Fibroblast of lung (primary cell): ENCODE data around the gene CD151.

Experiments used
- EZH2 ChIP-seq: IDR thresholded peaks from 2 replicates; pipeline ENCODE4 v1.5.1; 2012; ENCODE audit warnings: low read length, control low read depth, mild to moderate bottlenecking; ENCODE audit errors: missing control alignments
- TF ChIP-seq, protein P1 (sequence below), 2 donors: IDR thresholded peaks in 1 of 2; conservative IDR thresholded peaks in 1 of 2; 1 replicate in 1 of 2; 2 replicates in 1 of 2; pipeline ENCODE4 v1.5.1; 2011 to 2012; ENCODE audit warnings: low read length in 2 of 2, control low read depth in 1 of 2, inconsistent platforms in 1 of 2, low read depth in 1 of 2, mild to moderate bottlenecking in 1 of 2

DNA sequence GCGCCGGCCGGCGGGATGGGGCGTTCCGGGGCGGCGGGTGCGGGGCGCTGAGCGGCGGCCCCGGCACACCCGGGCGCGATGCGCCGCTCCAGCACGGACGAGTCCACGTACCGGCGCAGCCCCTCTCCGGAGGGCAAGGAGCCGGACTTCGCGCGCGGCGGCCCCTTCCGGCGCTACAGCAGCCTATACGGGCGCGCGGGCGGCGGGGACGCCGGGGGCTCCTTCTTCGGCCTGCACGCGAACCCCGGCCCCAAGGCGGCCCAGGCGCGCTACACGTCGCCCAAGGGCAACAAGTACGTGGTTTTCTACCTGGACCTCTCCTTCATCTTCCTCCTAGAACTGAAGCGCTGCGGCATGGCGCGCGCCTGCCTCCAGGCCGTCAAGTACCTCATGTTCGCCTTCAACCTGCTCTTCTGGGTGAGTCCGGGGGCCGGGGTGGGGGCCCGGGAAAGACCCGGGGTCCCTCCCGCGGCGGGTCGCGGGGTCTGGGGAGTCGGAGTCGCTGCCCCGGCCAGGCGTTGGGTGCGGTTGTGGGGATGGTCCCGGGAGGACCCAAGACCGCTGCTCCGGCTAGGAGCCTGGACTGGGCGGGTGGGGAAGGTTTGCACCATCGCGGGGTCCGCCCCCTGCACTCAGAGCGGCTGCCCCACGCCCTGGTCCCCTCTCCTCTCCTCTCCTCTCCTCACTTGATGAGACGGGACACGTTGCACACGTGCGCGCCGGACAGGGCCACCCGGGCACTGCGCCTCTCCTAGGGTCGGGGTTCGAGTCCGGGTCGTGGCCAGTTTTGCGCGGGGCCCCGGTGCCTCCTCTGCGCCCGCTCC, 17.4 kb downstream of the CD151 start:
- no peak for TF ChIP-seq EZH2
- TF ChIP-seq, protein P1, sequence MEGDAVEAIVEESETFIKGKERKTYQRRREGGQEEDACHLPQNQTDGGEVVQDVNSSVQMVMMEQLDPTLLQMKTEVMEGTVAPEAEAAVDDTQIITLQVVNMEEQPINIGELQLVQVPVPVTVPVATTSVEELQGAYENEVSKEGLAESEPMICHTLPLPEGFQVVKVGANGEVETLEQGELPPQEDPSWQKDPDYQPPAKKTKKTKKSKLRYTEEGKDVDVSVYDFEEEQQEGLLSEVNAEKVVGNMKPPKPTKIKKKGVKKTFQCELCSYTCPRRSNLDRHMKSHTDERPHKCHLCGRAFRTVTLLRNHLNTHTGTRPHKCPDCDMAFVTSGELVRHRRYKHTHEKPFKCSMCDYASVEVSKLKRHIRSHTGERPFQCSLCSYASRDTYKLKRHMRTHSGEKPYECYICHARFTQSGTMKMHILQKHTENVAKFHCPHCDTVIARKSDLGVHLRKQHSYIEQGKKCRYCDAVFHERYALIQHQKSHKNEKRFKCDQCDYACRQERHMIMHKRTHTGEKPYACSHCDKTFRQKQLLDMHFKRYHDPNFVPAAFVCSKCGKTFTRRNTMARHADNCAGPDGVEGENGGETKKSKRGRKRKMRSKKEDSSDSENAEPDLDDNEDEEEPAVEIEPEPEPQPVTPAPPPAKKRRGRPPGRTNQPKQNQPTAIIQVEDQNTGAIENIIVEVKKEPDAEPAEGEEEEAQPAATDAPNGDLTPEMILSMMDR (conservative IDR thresholded peaks at IDR 0.05 in 1 of 2, IDR thresholded peaks at IDR 0.05 in 1 of 2; ENCODE audit: low read depth in 1 of 2, low read length in 2 of 2), result no peak
